ENCODE results near the gene DDX41.

Gene DDX41

DNA sequence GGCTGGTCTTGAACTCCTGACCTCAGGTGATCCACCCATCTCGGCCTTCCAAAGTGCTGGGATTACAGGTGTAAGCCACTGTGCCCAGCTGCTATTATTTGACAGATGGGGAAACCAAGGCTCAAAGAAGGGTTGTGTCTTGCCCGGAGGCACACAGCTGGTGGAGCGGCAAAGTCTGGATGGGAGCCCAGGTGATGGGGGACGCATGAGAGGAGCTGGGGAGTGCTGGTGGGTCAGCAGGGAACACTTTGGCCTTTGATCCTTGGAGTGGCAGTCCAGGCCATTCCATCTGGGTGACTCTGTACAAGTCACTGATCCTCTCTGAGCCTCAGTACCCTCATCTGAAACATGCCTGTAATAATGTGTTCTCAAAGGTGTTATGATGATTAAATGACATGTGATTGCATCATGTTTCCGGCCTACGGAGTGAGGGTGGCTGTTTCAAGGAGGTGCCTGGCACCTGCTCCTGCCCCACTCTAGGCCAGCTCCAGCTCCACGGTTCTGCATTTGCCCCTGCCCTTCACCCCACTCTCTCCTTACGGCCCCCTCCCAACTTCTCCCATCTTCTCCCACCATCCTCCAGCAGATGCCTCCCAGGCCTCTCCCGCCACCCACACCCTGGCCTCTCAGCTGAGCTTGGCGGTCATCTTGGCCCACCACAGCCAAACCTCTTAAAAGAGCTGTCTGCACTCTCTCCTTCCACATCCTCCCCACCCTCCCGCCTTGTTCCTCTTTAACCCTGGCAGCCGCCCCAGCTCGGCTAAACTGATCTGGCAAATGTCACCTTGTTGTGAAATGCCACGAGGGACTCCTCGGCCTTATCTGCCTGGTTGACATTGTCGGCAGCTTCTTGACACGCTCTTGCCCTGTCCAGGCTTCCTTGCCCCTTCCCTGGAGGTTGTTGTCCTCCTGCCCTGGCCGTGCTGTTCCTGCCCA lies 37.8 kb downstream of the DDX41 start:
- peak; percentile 93 to 94 for DNase-seq
- H3K9me3 ChIP-seq = no peaks in the 10 kb centered on the region
- H3K27me3 ChIP-seq = no peaks in the 10 kb centered on the region
- intact Hi-C loops (cut with DNase I; ENCODE audit: low total_unique reads) = no loop called here
- no peak overlapping the region for H3K4me3 ChIP-seq
- TF ChIP-seq CTCF (IDR thresholded peaks at IDR 0.05) = no peak
- H3K4me1 ChIP-seq = peaks cover 0 to 97% (median 74%) of the 10 kb centered on the region in 4 donors
- peaks cover 21 to 28% (median 24%) of the 10 kb centered on the region in 3 donors for H3K36me3 ChIP-seq
- H3K27ac ChIP-seq = peak overlapping the region; percentile 75 to 100

GRCh38 chr5:177477701-177478477 lies 38.9 kb downstream of the DDX41 start:
- peak overlapping the region; percentile 75 to 100 for H3K27ac ChIP-seq

GRCh38 chr5:177476531-177477233 lies 40.1 kb downstream of the DDX41 start:
- H3K36me3 ChIP-seq = peaks cover 1 to 7% (median 6%) of the 10 kb centered on the region in 3 donors
- intact Hi-C loops (cut with DNase I; ENCODE audit: low total_unique reads) = no loop called here
- no peak for TF ChIP-seq CTCF (IDR thresholded peaks at IDR 0.05)
- H3K27ac ChIP-seq = peak overlapping the region; percentile 75 to 100
- H3K9me3 ChIP-seq = no peaks in the 10 kb centered on the region
- H3K27me3 ChIP-seq = no peaks in the 10 kb centered on the region
- no peak overlapping the region for H3K4me3 ChIP-seq
- DNase-seq = peak; percentile 86 to 97
- peaks cover 0 to 89% (median 79%) of the 10 kb centered on the region in 4 donors for H3K4me1 ChIP-seq

More at GRCh38 chr5:177477701-177478477, 38.9 kb downstream of the DDX41 start:
- no peak for DNase-seq
- no peak for TF ChIP-seq CTCF (IDR thresholded peaks at IDR 0.05)
- peaks cover 10 to 17% (median 13%) of the 10 kb centered on the region in 3 donors for H3K36me3 ChIP-seq
- H3K9me3 ChIP-seq = no peaks in the 10 kb centered on the region
- H3K4me3 ChIP-seq = no peak overlapping the region
- peaks cover 0 to 89% (median 73%) of the 10 kb centered on the region in 4 donors for H3K4me1 ChIP-seq
- H3K27me3 ChIP-seq = no peaks in the 10 kb centered on the region
- intact Hi-C loops (cut with DNase I; ENCODE audit: low total_unique reads) = no loop called here

GRCh38 chr5:177475563-177476427 lies 41.0 kb downstream of the DDX41 start:
- peak overlapping the region; percentile 75 to 100 for H3K27ac ChIP-seq
- H3K27me3 ChIP-seq = no peaks in the 10 kb centered on the region
- intact Hi-C loops (cut with DNase I; ENCODE audit: low total_unique reads) = no loop called here
- H3K4me3 ChIP-seq = no peak overlapping the region
- H3K9me3 ChIP-seq = no peaks in the 10 kb centered on the region
- H3K4me1 ChIP-seq = peaks cover 0 to 90% (median 78%) of the 10 kb centered on the region in 4 donors
- no peaks in the 10 kb centered on the region for H3K36me3 ChIP-seq
- no peak for DNase-seq
- TF ChIP-seq CTCF (IDR thresholded peaks at IDR 0.05) = no peak

Measured in tibial artery (tissue), 4 donors.